SKM-1 (cell line): ENCODE data around the gene CLMP.

Experiments used
- DNase-seq: peaks from one replicate; lab custom pipeline; 2025; ENCODE audit not compliant: unreplicated experiment; lab: John Stamatoyannopoulos, UW

CLMP gene

DNA sequence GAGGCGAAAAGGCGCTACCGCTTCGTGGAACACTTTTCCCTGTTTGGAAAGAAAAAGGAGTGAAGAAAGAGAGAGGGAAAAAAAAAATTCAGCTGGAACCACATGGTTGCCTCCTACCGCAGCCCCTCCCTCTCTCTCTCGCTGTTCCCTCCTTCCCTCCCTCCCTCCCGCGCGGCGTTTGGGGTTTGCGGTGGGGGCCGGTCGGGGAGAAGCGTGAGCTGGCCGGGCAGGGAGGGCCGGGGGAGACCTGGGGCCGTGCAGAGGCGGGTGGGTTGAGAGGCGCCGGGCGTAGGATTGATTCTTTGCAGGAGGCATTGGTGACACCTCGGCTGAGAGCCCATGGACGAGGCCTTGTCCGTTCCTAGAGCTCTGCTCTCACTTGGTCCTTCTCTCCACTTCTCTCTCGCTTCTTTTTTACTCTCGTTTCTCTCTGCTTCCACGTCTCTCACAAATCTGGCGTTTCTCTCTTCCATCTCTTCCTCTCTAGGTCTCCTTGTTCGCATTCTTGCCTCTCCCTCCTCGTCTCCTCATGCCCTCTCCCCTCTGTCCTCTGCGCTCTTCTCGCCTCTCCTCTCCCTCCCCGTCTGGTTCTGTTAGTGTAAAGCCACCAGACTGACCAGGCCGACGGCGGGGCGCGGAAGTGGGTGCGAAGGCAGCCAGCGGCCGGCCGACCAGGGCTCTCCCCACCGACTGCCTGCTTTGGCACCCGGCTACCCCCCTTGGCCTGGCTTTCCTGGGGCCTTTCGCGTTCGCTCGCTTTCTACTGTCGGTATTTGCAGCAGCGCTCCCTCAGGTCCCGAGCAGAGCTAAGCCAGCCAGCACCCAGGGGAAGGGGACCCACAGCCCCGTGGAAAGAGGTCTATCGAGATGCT lies at the start of gene CLMP:
CLMP (minus strand) TSS at position 61 of the 872 bp plus-strand sequence. CDS start 308 bp downstream, outside the sequence.
- DNase-seq: no peak

DNA sequence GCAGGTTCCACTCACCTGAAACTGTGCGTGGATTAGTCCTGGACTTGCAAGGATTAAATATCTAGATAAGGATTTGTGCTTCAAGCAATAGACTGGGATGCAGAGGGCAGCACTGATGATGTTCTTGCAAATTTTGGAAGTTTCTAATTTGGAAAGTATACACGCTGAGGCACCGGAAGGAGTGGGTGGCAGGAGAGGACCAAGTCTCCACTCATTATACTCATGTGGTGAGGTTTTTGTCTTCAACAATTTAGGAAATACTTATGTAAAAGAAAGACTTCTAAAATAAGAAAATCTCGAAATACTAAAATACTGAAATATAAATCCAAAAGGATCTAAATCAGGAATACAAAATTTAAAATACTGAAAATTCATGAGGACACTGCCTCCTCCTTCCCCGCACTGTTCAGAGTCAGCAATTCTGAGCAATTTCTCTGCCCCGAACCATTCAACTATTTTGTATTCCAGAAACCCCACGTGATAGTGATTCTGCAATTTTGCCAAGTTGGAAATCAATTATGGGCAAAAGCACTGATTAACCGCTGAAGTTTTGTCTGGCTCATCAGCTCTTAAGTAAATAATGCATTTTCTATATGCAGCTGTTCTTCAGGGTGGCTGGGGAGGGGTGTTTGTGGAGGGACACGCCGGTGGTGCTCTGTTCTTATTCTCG lies 47.0 kb upstream of the CLMP start:
- DNase-seq: no peak

DNA sequence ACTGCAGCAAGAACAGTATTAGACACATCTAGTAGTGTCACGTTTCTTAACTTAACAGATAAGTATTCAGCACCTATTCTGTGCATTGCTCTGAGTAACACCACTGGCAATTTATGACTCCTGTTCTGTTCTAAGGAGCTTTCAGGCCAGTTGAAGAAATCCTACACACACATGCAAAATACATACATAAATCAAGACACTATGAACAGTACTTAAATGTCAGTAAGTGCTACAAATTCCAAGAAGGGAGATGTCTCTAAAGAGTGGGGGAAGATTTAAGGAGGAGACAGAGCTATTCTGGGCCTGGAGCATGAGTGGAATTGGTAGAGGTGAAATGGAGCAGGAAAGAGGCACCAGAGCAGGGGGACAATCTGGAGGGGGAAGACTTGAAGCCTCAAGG lies 46.2 kb upstream of the CLMP start:
- DNase-seq: no peak

DNA sequence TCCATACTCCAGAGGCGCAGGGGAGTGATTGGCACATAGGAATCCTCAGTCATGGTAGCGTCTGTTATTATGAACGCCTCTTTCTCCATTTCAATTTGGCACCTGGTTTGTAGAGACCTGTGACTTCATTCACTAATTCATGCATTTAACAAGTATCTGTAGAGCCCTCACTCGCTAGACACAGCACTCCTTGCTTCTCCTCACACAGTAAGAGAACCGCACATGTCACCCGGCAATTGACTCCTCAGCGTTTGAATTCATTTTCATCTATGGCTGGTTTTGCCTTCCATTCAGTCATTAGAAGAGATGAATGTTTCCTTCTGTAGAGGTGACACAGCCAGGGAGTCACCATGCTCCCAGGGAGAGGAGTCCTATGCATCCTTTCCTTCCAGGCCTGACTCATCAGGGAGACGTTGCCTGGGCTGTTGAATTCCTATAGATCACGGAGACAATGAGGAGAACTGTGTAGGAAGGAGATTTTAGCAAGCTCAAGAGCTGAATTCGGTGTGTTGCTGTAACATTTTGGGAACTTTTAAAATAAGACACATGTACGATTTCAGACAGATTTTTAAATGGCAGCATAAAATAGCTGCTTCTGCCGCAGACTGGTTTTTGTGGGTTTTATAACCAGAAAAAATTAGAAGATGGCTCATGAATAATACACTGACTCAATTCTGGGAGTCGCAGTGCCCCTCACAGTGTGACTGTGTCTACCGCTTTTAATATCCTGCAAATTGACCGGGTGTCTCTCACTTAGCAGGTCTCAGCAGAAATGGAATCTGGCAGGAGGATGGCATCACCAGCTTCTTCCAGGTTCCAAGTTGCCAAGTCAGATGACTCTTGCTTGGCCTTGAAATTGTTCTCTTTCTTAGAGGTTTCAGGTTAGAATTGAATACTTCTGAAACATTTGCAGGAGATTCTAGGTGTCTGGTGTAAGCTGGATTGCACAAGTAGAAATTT lies 44.4 kb upstream of the CLMP start:
- DNase-seq: no peak

DNA sequence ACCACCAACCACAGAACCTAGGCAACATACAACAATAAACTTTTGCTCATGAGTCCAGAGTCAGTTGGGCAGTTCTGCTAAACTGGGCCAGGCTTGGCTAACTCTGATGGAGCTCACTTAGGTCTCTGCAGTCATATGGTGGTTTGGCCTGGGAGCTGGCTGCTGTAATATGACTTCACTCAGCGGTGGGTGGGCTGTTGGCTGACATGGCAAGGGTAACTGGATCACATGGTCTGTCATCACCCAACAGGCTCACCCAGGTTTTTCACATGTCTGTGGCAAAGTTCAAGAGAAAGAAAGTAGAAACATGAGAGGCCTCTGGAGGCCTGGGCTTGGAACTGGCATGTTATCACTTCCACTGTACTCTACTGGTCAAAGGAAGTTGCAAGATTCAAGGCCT lies 43.2 kb upstream of the CLMP start:
- DNase-seq: peak; percentile 17

DNA sequence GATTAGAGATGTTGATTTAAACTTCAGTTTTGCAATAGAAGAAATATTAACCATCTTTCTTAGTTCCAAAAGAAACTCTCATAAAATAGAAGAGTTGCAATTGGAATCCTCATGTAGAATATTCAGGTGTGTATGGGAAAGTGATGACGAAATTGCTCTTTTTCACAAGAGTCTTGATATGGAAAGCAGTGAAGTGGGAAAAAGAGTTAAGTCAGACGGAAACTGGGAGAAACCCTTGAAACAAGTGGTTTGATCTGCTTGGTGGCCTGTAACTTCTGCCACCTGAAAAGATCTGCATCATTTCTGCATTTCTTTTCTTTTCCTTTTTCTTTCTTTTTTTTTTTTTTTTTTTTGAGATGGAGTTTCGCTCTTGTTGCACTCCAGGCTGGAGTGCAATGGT lies 41.8 kb upstream of the CLMP start:
- DNase-seq: no peak

- no peak for DNase-seq
Measured at GRCh38 chr11:123235656-123236261, 40.7 kb upstream of the CLMP start.

GRCh38 chr11:123235117-123235655 lies 40.1 kb upstream of the CLMP start:
- no peak for DNase-seq

DNA sequence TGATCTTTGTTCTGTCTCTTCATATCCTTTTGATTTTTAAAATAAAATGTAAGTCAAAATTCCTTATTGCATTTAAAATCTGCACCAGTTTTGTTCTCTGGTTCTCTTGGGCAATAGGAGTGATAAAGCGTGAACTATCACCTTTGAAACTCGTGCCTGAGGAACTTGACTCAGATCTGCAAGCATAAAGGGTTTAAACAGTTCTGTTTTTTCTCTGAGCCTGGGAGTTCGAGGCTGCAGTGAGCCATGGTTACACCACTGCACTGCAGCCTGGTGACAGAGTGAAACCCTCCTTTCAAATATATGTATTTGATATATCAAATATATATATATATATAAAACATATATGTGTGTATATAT lies 38.9 kb upstream of the CLMP start:
- no peak for DNase-seq

DNA sequence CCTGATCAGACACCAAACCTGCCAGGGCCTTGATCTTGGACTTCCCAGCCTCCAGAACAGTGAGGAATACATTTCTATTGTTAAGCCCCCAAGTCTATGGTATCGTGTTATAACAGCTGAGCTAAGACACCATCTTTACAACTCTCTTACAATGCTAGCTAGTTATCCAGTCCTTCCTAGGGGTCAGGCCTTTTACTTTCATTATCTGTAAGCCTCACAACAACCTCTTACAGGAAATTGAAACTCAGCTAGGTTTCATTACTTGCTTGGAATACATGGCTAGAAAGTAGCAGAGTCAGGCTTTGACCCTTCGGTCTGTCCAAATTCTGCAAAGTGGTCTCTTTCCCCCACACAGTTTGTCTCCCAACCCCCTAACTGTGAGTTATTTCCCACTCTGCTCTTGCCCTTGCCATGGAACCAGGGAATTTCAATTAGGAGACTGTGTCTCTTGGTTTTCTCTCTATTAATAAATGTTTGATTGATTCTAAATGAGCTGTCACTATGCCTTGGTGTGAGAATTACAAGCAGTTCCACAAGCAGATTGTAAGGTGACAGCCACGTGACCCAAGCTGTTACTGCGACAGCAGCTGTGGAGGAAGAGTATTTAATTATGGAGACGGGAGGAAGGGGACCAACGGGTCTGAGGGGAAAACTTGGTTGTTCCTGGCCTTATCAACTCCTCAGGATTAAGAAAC lies 38.4 kb upstream of the CLMP start:
- no peak for DNase-seq

DNA sequence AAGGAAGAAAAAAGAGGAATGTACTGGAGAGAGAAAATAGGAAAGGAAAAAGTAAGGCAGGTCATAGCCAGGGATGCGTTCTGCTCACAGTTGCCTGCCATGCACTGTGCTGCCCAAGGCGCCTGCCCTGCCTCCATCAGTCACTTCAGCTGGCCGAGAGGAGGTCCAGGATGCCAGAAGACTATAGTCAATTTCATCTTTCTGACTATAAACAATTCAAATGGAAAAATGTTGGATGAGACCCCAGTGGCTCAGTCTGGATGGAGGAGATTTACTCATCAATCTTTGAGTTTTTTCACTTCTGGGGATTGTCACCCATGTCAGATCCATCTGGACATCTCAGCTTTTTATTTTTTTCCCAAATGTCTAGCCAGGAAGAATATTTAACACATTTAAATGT lies 36.7 kb upstream of the CLMP start:
- DNase-seq: no peak

GRCh38 chr11:123231256-123231655 lies 36.2 kb upstream of the CLMP start:
- DNase-seq: no peak

- DNase-seq: no peak
Measured at GRCh38 chr11:123230346-123230745, 35.3 kb upstream of the CLMP start.

GRCh38 chr11:123228496-123229163 lies 33.6 kb upstream of the CLMP start:
- no peak for DNase-seq

GRCh38 chr11:123227763-123228495 lies 32.9 kb upstream of the CLMP start:
- DNase-seq: no peak

DNA sequence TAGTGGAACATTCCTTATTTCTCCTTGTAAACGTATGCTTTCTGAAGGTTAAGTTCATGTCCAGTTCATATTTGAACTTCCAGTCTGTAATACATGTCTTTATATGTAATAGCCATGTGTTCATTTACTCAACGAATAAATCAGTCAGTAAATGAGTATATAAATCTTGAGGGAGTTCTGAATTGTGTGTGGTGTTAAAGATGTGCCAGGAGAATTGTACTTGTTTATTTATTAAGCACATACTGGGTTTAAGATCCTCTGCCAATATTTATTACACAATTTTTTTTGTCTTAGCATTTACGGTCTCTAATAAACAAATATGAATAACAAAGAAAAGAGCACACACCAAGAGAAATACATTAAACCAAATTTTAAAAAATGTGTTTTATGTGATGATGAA lies 26.5 kb upstream of the CLMP start:
- DNase-seq: no peak

DNA sequence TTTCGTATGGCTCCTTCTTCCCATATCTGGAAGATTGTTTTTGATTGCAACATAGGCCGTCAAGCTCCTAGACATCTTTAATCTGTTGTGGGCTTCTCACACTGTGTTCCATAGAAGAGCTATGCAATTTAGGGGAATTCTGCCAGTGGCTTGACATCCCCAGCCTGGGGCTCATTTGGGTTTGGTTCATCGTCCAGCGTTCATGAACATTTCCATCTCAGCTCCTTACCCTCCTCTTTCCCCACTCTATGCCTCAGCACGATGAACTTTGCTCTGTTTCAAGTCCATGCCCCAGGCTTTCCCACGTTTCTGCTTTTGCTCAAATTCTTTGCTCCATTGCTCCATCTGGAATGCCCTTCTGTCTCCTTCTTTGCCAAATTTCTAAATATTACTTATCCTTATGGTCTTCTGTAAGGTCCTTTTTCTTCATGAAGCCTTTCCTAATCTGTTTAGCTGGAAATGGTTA lies 26.1 kb upstream of the CLMP start:
- DNase-seq: no peak

DNA sequence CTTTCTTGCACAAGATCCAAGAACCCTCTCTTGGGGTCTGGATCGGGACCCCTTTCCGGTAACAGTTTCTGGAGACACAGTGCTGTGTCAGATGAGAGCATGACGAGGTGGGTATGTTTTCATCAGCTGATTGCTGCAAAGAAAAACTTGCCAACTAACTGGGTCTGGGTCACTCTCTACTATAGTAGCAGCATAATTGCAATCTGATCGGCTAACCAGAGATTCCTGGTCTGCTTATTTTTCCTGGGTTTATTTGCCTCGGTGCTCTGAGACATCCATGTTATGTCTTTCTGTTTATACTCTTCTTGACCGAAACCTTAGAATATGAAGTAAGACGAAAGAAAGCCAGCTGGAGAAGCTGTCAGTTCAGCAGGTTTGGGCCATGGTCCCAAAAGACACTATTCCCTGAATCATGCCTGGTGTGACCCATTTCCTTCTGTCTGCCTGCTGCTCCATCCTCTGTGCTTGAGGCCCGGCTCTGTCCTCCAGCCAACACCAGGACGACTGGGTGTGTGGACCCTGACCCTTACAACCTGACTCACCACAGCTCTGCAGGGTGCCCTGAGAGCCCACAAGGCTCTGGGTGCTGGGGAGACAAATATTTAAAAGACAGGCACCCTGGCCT lies 24.1 kb upstream of the CLMP start:
- no peak for DNase-seq
